Neural cell (in vitro differentiated cells): ENCODE results near the gene MEX3A. TPM values are rescaled to one million over a fixed set of nuclear protein-coding genes. Genes with fewer than 3 reads are reported as not detected.

ENCODE experiments used
- H2AFZ ChIP-seq: fragments of 200-600, 300-800 bp; sonication (generic), shearing (Covaris generic); 2 replicates; pipeline ENCODE4 v1.6.0; 2014; ENCODE audit warnings: low read depth, mild to moderate bottlenecking, antibody characterized with exemption, low read length, moderate library complexity
- H3F3A ChIP-seq: fragments of 200-600 bp; shearing (Covaris generic); 2 replicates; pipeline ENCODE4 v1.6.1; 2016; ENCODE audit warnings: mild to moderate bottlenecking, moderate library complexity, mixed read lengths, antibody characterized with exemption, low read length; ENCODE audit not compliant: insufficient read depth, poor library complexity, severe bottlenecking
- H3K27ac ChIP-seq: fragments of 200-600, 300-800 bp; sonication (generic), shearing (Covaris generic); 2 replicates; pipeline ENCODE4 v1.5.1; 2014; ENCODE audit warnings: mild to moderate bottlenecking, low read length, moderate library complexity
- H3K27me3 ChIP-seq: fragments of 300-800, 200-600 bp; sonication (generic), shearing (Covaris generic); 2 replicates; pipeline ENCODE4 v1.6.0; 2014; ENCODE audit warnings: mild to moderate bottlenecking, low read depth, low read length, moderate library complexity; ENCODE audit not compliant: insufficient read depth
- H3K36me3 ChIP-seq: fragments of 300-800, 200-600 bp; sonication (generic), shearing (Covaris generic); 2 replicates; pipeline ENCODE4 v1.5.1; 2014; ENCODE audit warnings: mild to moderate bottlenecking, antibody characterized with exemption, low read length, moderate library complexity; ENCODE audit not compliant: insufficient read depth
- H3K4me2 ChIP-seq: fragments of 300-800, 200-600 bp; sonication (generic), shearing (Covaris generic); 2 replicates; pipeline ENCODE4 v1.6.0; 2014; ENCODE audit warnings: mild to moderate bottlenecking, low read length
- H3K4me3 ChIP-seq: fragments of 300-800, 200-600 bp; sonication (generic), shearing (Covaris generic); 2 replicates; pipeline ENCODE4 v1.5.1; 2014; ENCODE audit warnings: mild to moderate bottlenecking, low read length, moderate library complexity
- H3K79me2 ChIP-seq: fragments of 200-600 bp; shearing (Covaris generic); replicated peaks from 2 replicates; pipeline ENCODE4 v1.6.0; 2014; ENCODE audit warnings: mild to moderate bottlenecking, low read length, moderate library complexity; ENCODE audit not compliant: insufficient read depth
- H3K9ac ChIP-seq: fragments of 300-800, 200-600 bp; sonication (generic), shearing (Covaris generic); 2 replicates; pipeline ENCODE4 v1.6.1; 2016; ENCODE audit warnings: mild to moderate bottlenecking, low read length, mixed read lengths
- H3K9me2 ChIP-seq: fragments of 200-600 bp; shearing (Covaris generic); 2 replicates; pipeline ENCODE4 v1.6.1; 2016; ENCODE audit warnings: mild to moderate bottlenecking, low read length, mixed read lengths; ENCODE audit not compliant: insufficient read depth
- H3K9me3 ChIP-seq: fragments of 200-600, 300-800 bp; sonication (generic), shearing (Covaris generic); 2 replicates; pipeline ENCODE4 v1.6.1; 2016; ENCODE audit warnings: mild to moderate bottlenecking, mixed run types, low read length, moderate library complexity, mixed read lengths
- H4K20me1 ChIP-seq: fragments of 200-600 bp; shearing (Covaris generic); 2 replicates; pipeline ENCODE4 v1.6.1; 2016; ENCODE audit warnings: mild to moderate bottlenecking, mixed run types; ENCODE audit not compliant: insufficient read depth
- EP300 ChIP-seq: fragments of 450-650 bp; conservative IDR thresholded peaks from 2 replicates; pipeline ENCODE4 v1.6.1; 2014; ENCODE audit warnings: antibody characterized with exemption, mild to moderate bottlenecking, moderate library complexity; ENCODE audit not compliant: poor library complexity, severe bottlenecking
- EZH2 ChIP-seq: fragments of 200-600, 300-800 bp; shearing (Covaris generic), sonication (generic); IDR thresholded peaks from 2 replicates; pipeline ENCODE4 v1.6.1; 2014; ENCODE audit warnings: antibody characterized with exemption, low read length, borderline replicate concordance, mild to moderate bottlenecking; ENCODE audit not compliant: insufficient read depth, poor library complexity, severe bottlenecking
- MXI1 ChIP-seq: fragments of 450-650 bp; conservative IDR thresholded peaks from 2 replicates; pipeline ENCODE4 v1.6.1; 2014; ENCODE audit warnings: antibody characterized with exemption, mild to moderate bottlenecking; ENCODE audit not compliant: poor library complexity, severe bottlenecking
- POLR2AphosphoS5 ChIP-seq: IDR thresholded peaks from 2 replicates; pipeline ENCODE4 v1.6.1; 2012
- RAD21 ChIP-seq: fragments of 450-650 bp; conservative IDR thresholded peaks from 2 replicates; pipeline ENCODE4 v1.6.1; 2014; ENCODE audit warnings: antibody characterized with exemption, mild to moderate bottlenecking, moderate library complexity
- SMC3 ChIP-seq: fragments of 450-650 bp; conservative IDR thresholded peaks from 2 replicates; pipeline ENCODE4 v1.6.1; 2014; ENCODE audit warnings: antibody characterized with exemption, mild to moderate bottlenecking, moderate library complexity; ENCODE audit not compliant: poor library complexity
- TAF1 ChIP-seq: IDR thresholded peaks from 2 replicates; pipeline ENCODE4 v1.6.1; 2012; ENCODE audit warnings: low read depth
- polyA plus RNA-seq: library from polyadenylated mRNA; depleted of rRNA; stranded (reverse); fragments of >200 nt; gene quantifications from 2 replicates; pipeline ENCODE4 v1.2.3, GENCODE V29; 2014
- TF ChIP-seq, protein P1 (sequence below): fragments of 450-650 bp; IDR thresholded peaks from 2 replicates; pipeline ENCODE4 v1.5.1; 2014; ENCODE audit warnings: antibody characterized with exemption, mild to moderate bottlenecking, moderate library complexity; ENCODE audit not compliant: poor library complexity, severe bottlenecking
- TF ChIP-seq, protein P2 (sequence below): IDR thresholded peaks from 2 replicates; pipeline ENCODE4 v1.6.1; 2012; ENCODE audit warnings: borderline replicate concordance

MEX3A gene
- polyA plus RNA-seq, 1 donor from 2014 or later = 39.8 TPM

DNA sequence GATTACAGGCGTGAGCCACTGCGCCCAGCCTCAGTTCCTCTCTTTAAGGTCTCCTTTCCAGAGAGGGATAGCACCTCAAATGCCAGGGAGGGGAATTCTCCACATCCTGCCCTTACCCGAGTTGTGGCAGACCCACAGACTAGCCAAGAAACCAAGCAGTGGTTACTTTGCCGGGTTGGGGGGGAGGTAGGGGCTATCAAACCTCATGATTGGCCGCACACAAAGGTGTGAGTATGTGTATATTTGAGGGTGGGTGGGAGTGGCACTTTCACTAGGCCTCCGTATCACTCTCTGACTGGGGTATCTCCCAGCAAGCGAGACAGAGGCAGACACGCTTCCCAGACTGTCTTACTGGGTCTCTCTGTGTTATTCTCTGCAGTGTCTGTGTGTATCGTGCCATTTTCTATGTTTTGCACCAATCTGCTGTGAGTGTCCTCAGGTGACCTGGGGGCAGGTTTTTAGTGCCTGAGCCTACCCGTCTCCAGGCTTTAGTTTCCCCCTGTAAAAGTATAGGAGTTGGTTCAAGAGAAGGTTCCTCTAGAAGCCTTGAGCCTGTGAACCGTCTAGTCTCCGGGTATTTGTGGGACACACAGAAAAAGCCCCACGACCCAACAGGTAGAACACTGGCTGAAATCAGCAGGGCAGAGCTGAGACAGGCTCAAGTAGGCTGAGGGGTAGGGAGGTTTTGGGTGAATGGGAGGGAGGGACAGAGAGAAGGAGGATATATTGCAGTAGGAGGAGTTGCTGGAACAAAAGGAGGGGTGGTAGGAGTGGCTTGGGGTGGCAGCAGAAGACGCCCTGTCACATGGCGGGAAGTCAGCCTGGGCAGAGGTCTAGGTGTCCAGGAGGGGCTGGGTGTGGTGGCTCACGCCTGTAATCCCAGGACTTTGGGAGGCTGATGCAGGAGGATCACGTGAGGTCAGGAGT, 42.6 kb upstream of the MEX3A start:
- TF ChIP-seq, protein P1, sequence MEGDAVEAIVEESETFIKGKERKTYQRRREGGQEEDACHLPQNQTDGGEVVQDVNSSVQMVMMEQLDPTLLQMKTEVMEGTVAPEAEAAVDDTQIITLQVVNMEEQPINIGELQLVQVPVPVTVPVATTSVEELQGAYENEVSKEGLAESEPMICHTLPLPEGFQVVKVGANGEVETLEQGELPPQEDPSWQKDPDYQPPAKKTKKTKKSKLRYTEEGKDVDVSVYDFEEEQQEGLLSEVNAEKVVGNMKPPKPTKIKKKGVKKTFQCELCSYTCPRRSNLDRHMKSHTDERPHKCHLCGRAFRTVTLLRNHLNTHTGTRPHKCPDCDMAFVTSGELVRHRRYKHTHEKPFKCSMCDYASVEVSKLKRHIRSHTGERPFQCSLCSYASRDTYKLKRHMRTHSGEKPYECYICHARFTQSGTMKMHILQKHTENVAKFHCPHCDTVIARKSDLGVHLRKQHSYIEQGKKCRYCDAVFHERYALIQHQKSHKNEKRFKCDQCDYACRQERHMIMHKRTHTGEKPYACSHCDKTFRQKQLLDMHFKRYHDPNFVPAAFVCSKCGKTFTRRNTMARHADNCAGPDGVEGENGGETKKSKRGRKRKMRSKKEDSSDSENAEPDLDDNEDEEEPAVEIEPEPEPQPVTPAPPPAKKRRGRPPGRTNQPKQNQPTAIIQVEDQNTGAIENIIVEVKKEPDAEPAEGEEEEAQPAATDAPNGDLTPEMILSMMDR = no peak
- TF ChIP-seq EP300 (no peak), RAD21 (no peak), SMC3 (no peak), EZH2 (no peak), TAF1 (no peak)
- Histone ChIP-seq H3K4me3 (no peak overlapping the region), H3K36me3 (no peaks in the 10 kb centered on the region), H3K9me3 (no peaks in the 10 kb centered on the region), H3K27ac (no peak overlapping the region), H3K4me2 (no peak overlapping the region), H3K79me2 (no peaks in the 10 kb centered on the region), H2AFZ (no peak overlapping the region), H3K9me2 (no peaks in the 10 kb centered on the region), H3F3A (no peaks in the 10 kb centered on the region), H3K27me3 (no peaks in the 10 kb centered on the region), H3K9ac (no peak overlapping the region), H4K20me1 (no peaks in the 10 kb centered on the region)

DNA sequence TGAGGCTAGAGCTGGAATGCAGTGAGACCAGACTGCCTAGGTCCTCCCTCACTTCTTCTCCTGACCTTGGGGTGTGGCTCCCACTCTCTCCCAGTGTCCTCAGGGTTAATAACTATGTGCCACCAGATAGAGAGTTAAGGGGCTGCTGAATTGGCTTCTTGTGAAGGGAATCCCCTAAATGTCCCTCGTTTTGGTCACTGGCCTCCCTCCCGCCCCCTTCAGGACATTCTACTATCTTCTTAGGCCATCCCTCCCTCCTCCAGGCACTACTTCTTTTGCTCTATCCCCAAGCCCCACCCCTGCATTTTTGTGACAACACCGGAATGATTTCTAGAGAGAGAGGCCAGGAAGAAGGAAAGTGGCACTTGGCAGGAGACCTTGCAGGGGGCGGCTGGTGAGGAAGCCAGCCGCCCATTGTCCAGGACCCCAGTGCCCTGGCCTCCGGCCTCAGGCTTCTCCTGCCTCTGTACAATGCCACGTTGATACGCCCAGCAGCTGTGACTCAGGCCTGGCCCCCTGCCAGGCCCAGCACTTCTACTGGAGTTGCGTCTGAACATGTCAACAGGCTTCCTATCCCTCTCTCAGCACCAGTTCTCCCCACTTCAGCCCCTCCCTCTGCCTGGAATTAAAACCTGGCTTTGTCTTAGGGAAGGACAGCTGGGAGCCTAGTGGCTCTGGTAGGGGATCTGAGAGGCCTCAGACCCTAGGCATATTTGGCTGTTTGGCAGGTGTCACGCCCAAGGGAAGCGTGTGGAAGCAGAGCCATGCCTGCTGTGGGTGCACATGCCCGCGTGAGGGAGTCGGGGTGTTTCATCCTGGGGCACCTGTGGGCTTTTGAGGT, 41.3 kb upstream of the MEX3A start:
- no peaks in the 10 kb centered on the region for H4K20me1 ChIP-seq
- H3K9me3 ChIP-seq = no peaks in the 10 kb centered on the region
- H3F3A ChIP-seq = no peaks in the 10 kb centered on the region
- H3K36me3 ChIP-seq = no peaks in the 10 kb centered on the region
- no peak overlapping the region for H3K27ac ChIP-seq
- H3K4me2 ChIP-seq = no peak overlapping the region
- H3K9ac ChIP-seq = no peak overlapping the region
- H3K4me3 ChIP-seq = no peak overlapping the region
- no peaks in the 10 kb centered on the region for H3K27me3 ChIP-seq
- no peaks in the 10 kb centered on the region for H3K9me2 ChIP-seq
- no peak overlapping the region for H2AFZ ChIP-seq
- H3K79me2 ChIP-seq = no peaks in the 10 kb centered on the region
- TF ChIP-seq SMC3 = no peak
- no peak for TF ChIP-seq EP300
- TF ChIP-seq, protein P1 = no peak
- TF ChIP-seq MXI1 = no peak
- no peak for TF ChIP-seq POLR2AphosphoS5
- no peak for TF ChIP-seq EZH2
- TF ChIP-seq RAD21 = no peak
- no peak for TF ChIP-seq TAF1
- TF ChIP-seq, protein P2, sequence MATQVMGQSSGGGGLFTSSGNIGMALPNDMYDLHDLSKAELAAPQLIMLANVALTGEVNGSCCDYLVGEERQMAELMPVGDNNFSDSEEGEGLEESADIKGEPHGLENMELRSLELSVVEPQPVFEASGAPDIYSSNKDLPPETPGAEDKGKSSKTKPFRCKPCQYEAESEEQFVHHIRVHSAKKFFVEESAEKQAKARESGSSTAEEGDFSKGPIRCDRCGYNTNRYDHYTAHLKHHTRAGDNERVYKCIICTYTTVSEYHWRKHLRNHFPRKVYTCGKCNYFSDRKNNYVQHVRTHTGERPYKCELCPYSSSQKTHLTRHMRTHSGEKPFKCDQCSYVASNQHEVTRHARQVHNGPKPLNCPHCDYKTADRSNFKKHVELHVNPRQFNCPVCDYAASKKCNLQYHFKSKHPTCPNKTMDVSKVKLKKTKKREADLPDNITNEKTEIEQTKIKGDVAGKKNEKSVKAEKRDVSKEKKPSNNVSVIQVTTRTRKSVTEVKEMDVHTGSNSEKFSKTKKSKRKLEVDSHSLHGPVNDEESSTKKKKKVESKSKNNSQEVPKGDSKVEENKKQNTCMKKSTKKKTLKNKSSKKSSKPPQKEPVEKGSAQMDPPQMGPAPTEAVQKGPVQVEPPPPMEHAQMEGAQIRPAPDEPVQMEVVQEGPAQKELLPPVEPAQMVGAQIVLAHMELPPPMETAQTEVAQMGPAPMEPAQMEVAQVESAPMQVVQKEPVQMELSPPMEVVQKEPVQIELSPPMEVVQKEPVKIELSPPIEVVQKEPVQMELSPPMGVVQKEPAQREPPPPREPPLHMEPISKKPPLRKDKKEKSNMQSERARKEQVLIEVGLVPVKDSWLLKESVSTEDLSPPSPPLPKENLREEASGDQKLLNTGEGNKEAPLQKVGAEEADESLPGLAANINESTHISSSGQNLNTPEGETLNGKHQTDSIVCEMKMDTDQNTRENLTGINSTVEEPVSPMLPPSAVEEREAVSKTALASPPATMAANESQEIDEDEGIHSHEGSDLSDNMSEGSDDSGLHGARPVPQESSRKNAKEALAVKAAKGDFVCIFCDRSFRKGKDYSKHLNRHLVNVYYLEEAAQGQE = no peak
